Stimulated activated CD8-positive, alpha-beta memory T cell treated with anti-CD3 and anti-CD28 coated beads, Interleukin-12 subunit alpha, Interleukin-12 subunit beta, amount 100 ng/mL, for 4 hours (primary cell): ENCODE measurements around the gene CXCR5.
"Not testable (repeated sequence)": the region's sequence is repeated elsewhere in the genome, so short reads cannot be mapped to it uniquely, and the experiment has no call there.

Experiments
- DNase-seq: peaks from one replicate; pipeline ENCODE4 v3.0.0-alpha.2; 2020; ENCODE audit warnings: low read depth

The CXCR5 gene

DNA sequence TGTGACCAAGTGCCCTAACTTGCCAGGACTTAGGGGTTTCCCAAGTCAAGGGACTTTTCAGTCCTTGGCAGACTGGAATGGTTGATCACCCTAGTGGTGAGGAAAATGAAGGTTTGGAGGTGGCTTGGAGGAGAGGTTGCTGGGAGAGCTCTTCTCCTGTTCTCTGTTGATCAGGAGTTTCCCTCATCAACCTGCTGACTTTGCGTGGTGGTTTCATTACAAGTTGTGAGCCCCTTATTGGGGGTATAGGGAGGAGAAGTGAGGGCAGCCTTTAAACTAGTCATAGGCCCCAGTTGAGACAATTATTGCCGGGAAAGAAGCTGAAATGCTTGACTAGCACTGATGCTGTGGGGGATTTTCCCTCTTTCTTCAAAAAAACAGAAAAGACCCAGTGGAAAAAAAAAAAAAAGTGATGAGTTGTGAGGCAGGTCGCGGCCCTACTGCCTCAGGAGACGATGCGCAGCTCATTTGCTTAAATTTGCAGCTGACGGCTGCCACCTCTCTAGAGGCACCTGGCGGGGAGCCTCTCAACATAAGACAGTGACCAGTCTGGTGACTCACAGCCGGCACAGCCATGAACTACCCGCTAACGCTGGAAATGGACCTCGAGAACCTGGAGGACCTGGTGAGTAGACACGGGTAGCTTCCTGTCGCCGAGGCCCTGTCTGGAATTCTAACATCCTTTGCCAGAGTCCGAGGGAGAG, at the start of gene CXCR5:
Gene CXCR5, plus strand, starts transcription at position 525 of the 704 bp plus-strand sequence. Its CDS starts 50 bp downstream, at position 575.
- no peak for DNase-seq

DNA sequence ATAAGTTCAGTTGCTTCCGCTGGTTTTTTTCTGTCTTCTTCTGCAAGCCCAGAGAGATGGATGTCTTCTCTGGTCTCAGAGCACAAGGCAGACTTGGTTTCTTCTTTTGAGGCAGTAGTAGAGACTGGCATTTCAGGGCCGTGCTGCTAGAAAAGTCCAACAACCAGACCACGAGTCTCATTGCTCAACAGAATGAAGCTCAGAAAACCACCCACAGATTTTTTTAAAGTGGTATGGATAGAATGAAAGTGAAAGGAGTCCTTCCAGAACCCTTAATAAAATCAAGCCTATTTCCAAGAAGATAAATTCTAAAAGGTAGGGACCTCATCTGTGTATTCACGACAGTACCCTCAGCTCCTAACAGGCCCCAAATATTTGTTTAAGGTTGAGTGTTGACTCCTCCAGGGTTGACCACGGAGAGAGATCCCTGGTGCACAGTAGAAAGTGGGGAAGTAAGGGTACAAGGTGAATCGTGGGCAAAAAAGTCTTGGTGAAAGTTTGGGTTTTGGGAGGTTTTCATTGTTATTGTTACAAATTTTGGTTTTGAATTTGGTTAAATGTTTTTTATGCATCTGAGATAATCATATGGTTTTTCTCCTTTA, 49.2 kb upstream of the CXCR5 start:
- DNase-seq: no peak

GRCh38 chr11:118837868-118838267, 45.8 kb upstream of the CXCR5 start:
- no peak for DNase-seq

GRCh38 chr11:118838905-118839553, 44.7 kb upstream of the CXCR5 start:
- DNase-seq: no peak

GRCh38 chr11:118841469-118842242, 42.0 kb upstream of the CXCR5 start:
- no peak for DNase-seq

DNA sequence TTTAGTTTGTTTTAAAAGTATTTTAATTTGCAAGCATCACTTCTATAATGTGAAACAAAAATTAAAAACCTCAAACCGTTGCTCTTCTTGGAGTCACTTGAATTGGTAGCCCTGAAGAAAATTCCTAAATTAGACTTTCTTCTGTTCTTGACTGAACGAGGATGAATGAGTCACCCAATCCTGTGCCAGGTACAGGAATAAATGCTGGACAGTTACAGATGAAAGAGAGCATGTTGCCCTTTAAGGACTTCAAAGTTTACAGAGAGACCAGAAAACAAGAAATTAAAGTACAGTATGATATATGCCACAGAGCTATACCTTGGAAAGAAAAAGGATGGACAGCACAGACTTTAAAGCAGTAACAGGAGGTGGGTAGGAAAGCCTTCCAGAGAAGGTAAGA, 41.3 kb upstream of the CXCR5 start:
- DNase-seq: no peak

DNA sequence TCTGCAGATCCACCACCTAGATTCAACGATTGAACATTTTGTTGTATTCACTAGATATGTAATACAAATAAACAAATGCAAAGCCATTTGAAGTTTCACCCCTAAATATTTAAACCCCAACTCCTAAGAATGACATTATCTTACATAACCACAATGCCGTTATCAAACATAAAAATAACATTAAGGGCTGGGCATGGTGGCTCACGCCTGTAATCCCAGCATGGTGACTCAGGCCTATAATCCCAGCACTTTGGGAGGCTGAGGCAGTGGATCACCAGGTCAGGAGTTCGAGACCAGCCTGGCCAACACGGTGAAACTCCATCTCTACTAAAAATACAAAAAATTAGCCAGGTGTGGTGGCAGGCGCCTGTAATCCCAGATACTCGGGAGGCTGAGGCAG, 40.8 kb upstream of the CXCR5 start:
- not testable (repeated sequence) for DNase-seq

DNA sequence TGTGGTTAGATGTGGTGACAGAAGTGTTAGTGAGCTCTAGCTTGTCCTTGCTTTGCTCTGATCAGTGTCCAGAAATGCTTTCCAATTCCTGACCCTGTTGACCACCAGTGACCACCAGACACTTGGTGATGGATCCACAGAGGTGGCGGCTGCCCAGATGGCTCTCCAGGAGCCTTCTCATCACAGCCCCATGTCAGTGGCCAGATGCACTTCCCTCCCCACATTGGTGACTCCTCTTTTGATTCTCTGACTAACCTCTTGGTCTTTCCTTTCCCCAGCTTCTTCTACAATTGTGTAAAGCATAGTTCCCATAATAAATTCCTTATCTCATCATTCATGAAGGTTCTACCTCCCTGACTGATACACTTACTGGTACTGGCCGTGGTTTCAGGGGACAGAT, 40.1 kb upstream of the CXCR5 start:
- no peak for DNase-seq

DNA sequence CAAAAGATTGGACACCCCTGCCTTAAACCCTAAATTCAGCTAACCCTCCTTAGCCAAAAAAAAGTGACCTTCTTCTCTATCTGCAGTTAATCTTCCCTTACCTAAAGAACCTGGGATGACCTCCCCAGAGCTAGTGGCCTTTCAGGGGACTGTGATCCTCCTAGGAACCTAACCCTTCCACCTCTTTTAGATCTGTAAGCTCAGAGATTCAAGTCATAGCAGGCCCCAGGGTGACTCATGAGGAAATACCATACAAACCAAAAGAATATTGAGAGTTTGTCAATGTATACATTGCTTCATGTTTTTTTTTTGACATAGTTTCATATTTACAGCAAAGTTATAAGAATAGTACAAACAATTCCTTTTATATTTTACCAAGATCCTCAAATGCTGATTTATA, 38.3 kb upstream of the CXCR5 start:
- DNase-seq: no peak

DNA sequence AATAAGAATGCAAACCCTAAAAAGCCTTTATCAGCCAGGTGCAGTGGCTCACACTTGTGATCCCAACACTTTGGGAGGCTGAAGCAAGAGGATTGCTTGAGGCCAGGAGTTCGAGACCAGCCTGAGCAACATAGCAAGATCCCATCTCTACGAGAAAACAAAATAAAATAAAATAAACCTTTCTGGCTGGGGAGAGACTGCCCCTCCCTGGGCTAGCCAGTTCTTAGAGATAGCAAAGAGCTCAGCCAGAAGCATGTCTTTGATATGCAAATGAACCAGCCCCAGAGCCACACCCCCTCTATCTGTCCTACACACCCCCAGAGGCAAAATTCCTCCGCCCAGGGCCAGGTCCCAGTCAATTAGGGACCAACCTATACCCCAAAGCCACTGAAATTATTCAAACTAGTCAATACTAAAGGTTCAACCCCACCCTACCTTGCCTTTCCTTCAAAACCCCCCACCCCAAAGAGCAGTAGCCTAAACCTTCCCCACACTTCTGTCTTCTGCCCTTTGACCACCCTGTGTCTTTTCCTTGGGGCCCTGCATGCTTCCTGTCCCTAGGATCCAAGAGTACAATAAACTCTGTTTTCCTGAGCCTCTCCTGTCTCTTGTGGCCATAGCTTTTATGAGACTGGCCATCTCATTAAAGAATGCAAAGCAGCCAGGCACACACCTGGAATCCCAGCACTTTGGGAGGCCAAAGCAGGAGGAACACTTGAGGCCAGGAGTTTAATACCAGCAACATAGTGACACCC, 37.3 kb upstream of the CXCR5 start:
- no peak for DNase-seq

DNA sequence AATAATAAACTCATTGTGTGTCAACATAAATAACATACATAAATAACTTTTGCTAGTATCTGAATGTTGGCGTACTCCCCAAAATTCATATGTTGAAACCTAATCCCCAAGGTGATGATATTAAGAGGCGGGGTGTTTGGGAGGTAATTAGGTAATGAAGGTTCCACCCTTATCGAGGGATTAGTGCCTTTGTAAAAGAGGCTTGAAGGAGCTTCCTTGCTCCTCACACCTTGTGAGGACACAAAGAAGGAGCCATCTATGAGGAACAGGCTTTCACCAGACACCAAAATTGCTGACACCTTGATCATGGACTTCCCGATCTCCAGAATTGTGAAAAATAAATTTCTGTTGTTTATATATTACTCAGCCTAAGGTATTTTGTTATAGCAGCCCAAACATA, 33.9 kb upstream of the CXCR5 start:
- no peak for DNase-seq

GRCh38 chr11:118851970-118852369, 31.7 kb upstream of the CXCR5 start:
- DNase-seq: no peak

DNA sequence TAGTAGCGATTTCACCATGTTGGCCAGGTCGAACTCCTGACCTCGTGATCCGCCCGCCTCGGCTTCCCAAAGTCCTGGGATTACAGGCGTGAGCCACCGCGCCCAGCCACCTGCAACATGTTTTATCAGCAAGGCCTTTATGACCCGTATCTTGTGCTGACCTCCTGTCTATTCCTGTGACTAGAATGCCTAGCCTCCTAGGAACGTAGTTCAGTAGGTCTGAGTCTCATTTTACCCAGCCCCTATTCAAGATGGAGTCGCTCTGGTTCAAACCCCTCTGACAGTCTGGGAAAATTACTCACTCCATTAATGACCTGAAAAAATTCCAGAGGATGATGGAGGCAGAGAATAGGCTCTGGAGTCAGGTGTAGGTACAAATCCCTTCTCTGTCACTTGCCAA, 30.0 kb upstream of the CXCR5 start:
- no peak for DNase-seq

DNA sequence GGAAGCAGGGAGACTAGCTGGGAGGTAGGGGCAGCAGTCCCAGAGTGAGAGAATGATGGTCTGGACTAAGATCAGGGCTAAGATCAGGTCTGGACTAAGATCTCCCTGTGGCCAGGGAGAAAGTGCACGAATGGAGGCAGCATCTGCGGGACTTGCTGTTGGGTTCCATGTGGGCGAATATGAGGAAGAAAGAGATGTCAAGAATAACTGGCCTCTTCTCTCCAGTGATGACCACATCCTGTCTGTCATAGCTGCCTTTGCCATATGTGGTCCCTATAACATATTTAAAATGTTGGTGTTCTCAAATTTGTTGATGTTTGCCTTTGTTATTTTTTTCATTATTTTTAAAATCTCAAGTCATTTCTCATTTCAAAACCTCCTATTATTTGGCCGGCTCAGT, 27.4 kb upstream of the CXCR5 start:
- no peak for DNase-seq

GRCh38 chr11:118857385-118857784, 26.3 kb upstream of the CXCR5 start:
- no peak for DNase-seq

DNA sequence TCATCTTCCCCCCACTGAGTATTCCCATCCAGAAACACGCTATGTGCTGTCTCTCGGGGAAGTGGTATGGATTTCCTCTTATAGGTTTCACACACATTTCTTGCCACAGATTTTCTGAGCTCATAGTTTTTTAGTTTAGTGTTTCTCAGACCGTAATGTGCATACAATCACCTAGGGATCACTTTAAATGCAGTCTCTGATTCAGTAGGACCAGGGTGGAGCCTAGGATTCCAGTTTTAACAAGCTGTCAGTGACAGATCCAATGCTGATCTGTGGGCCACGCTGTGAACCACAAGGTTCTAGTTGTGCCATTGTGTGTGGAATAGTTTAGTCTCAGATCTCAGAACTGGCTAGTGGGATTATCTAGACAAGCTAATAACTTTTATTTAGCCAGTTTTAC, 23.7 kb upstream of the CXCR5 start:
- no peak for DNase-seq

DNA sequence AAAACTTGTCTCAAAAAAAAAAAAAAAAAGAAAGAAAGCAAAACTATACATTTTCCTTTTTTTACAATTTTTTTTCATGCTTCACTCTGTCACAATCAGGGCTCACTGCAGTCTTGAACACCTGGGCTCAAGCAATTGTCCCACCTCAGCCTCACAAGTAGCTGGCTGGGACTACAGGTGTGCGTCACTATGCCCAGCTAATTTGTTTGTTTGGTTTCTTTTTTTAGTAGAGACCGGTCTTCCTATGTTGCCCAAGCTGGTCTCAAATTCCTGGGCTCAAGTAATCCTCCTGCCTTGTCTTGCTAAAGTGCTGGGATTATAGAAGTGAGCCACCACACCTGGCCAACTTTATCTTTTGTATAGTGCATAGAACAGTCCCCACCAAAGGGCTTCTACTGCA, 15.0 kb upstream of the CXCR5 start:
- no peak for DNase-seq

GRCh38 chr11:118870396-118871343, 13.0 kb upstream of the CXCR5 start:
- DNase-seq: no peak

DNA sequence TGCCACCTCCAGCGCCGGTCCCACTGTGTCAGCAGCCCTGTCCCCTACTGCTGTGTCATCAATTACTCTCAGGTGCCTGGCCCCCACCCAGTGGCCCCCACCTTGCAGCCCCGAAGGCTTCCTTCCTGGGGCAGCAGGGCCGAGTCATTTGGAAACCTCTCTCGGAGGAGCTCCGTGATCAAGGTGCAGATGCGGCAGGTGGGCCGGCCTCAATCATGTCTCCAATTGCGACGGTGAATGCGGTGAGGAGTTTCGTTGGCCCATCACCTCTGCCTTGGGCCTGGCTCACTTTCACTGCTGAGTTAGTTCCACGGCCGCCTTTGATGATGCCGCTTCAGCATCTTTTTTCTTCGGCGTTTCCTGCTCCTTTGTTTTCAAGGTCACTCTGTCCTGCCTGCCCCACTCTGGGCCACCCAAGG, 11.3 kb upstream of the CXCR5 start:
- DNase-seq: no peak

DNA sequence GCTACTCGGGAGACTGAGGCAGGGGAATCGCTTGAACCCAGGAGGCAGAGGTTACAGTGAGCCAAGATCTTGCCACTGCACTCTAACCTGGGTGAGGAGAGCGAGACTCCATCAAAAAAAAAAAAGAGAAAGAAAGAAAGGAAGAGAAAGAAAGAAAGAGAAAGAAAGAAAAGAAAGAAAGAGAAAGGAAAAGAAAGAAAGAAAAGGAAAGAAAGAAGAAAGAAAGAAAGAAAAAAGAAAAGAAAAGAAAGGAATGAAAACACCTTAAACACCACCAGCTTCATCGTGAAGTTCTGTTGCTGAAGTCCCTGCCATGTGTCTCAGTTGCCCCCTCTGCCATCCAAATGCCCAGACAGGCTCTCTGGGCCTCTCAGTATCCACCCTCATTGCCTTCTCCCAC, 9.9 kb upstream of the CXCR5 start:
- DNase-seq: no peak

GRCh38 chr11:118876286-118876685, 7.4 kb upstream of the CXCR5 start:
- no peak for DNase-seq
